GM12878 (cell line): Measurements from ENCODE around the gene TCF12. TPM values are rescaled to one million over a fixed set of nuclear protein-coding genes. Genes with fewer than 3 reads are reported as not detected.

ENCODE experiments used
- ATAC-seq: fragments of 200-7000 bp; cut with Tn5 transposase; 3 replicates; pipeline ENCODE4 v1.9.1; 2020; ENCODE audit warnings: mild to moderate bottlenecking, moderate library complexity
- BruUV-seq: library from RNA; stranded (reverse); fragments of 400-500 nt; replicated peaks from 2 replicates; lab custom pipeline; 2021; lab: Mats Ljungman, UMichigan
- CTCF ChIA-PET: fragments of 300-600 bp; sonication (Branson Sonifier 250); formaldehyde crosslinking; extraction: SDS; loops from one replicate; lab custom pipeline; 2021; ENCODE audit warnings: inconsistent platforms; lab: Yijun Ruan, JAX
- POLR2A ChIA-PET: fragments of 350-600 bp; formaldehyde crosslinking; extraction: SDS; loops from one replicate; lab custom pipeline; 2021; ENCODE audit warnings: inconsistent platforms; lab: Charles Lee
- RAD21 ChIA-PET: fragments of 300-600 bp; sonication (Branson Sonifier 250); formaldehyde crosslinking; loops from one replicate; lab custom pipeline; 2023; ENCODE audit warnings: antibody characterized with exemption; ENCODE audit not compliant: unreplicated experiment; lab: Charles Lee
- SMC1A ChIA-PET: fragments of 300-600 bp; sonication (Branson Sonifier 250); formaldehyde crosslinking; loops from one replicate; lab custom pipeline; 2023; ENCODE audit not compliant: unreplicated experiment, uncharacterized antibody; lab: Charles Lee
- DNase-seq: peaks from one replicate; pipeline ENCODE4 v3.0.0-alpha.2; 2011; ENCODE audit warnings: low read depth, low spot score
- FAIRE-seq: peaks from 3 replicates; lab custom pipeline; 2011; peaks lifted over from hg19 to GRCh38; lab: Jason Lieb, UNC
- H2AFZ ChIP-seq: 2 replicates; pipeline ENCODE4 v1.6.0; 2011; ENCODE audit warnings: low read depth, low read length, control low read depth; ENCODE audit not compliant: control insufficient read depth
- H3K27ac ChIP-seq: 2 replicates; pipeline ENCODE4 v1.5.1; 2011; ENCODE audit warnings: control low read depth; ENCODE audit not compliant: control insufficient read depth, insufficient read depth
- H3K27me3 ChIP-seq, 2 experiments: replicated peaks in 1 of 2; 2 replicates each; pipeline versions ENCODE4 v1.6.0 to v1.6.1; 2011; ENCODE audit warnings: low read length in 1 of 2; ENCODE audit not compliant: control insufficient read depth in 2 of 2, insufficient read depth in 2 of 2
- H3K36me3 ChIP-seq, 2 experiments: 2 replicates each; pipeline ENCODE4 v1.5.1; 2011; ENCODE audit warnings: low read length in 1 of 2; ENCODE audit not compliant: control insufficient read depth in 2 of 2, insufficient read depth in 2 of 2
- H3K4me1 ChIP-seq: 2 replicates; pipeline ENCODE4 v1.6.1; 2011; ENCODE audit warnings: mild to moderate bottlenecking, low read length, moderate library complexity, mixed read lengths; ENCODE audit not compliant: control insufficient read depth, insufficient read depth
- H3K4me2 ChIP-seq: 2 replicates; pipeline ENCODE4 v1.6.0; 2011; ENCODE audit warnings: control low read depth; ENCODE audit not compliant: control insufficient read depth, insufficient read depth
- H3K4me3 ChIP-seq: fragments of 200-600 bp; sonication (generic); 2 replicates; pipeline ENCODE4 v1.5.1; 2016
- H3K79me2 ChIP-seq: 2 replicates; pipeline ENCODE4 v1.6.0; 2011; ENCODE audit warnings: low read length; ENCODE audit not compliant: control insufficient read depth, insufficient read depth
- H3K9ac ChIP-seq: 2 replicates; pipeline ENCODE4 v1.8.0; 2011; ENCODE audit warnings: low read length, control low read depth, mixed read lengths; ENCODE audit not compliant: control insufficient read depth, insufficient read depth
- H3K9me3 ChIP-seq: replicated peaks from 3 replicates; pipeline ENCODE4 v1.5.1; 2011; ENCODE audit warnings: mild to moderate bottlenecking, low read length; ENCODE audit not compliant: control insufficient read depth, insufficient read depth
- H4K20me1 ChIP-seq: 2 replicates; pipeline ENCODE4 v1.6.0; 2011; ENCODE audit not compliant: control insufficient read depth, insufficient read depth
- FOXK2 ChIP-seq: fragments of 450-650 bp; IDR thresholded peaks from 2 replicates; pipeline ENCODE4 v1.6.1; 2017; ENCODE audit warnings: mild to moderate bottlenecking, moderate library complexity
- HDGF ChIP-seq: fragments of 450-650 bp; IDR thresholded peaks from 2 replicates; pipeline ENCODE4 v1.6.1; 2016; ENCODE audit warnings: antibody characterized with exemption
- JUNB ChIP-seq: IDR thresholded peaks from 2 replicates; pipeline ENCODE4 v1.6.1; 2016; ENCODE audit warnings: antibody characterized with exemption, mild to moderate bottlenecking
- NR2C1 ChIP-seq: fragments of 450-650 bp; IDR thresholded peaks from 2 replicates; pipeline ENCODE4 v1.6.1; 2017; ENCODE audit warnings: antibody characterized with exemption, mild to moderate bottlenecking, moderate library complexity
- SMAD1 ChIP-seq: fragments of 450-650 bp; IDR thresholded peaks from 2 replicates; pipeline ENCODE4 v1.6.1; 2018; ENCODE audit warnings: mild to moderate bottlenecking, low read depth; ENCODE audit not compliant: partially characterized antibody
- ZBTB11 ChIP-seq: fragments of 450-650 bp; formaldehyde crosslinking; IDR thresholded peaks from 2 replicates; pipeline ENCODE4 v1.5.0; 2022; ENCODE audit warnings: mild to moderate bottlenecking, missing genetic modification characterization
- ZBTB4 ChIP-seq: fragments of 450-650 bp; formaldehyde crosslinking; IDR thresholded peaks from 2 replicates; pipeline ENCODE4 v1.4.0; 2022; ENCODE audit warnings: mild to moderate bottlenecking, moderate library complexity
- WGBS: methylation state at CpG from one replicate; pipeline ENCODE4 v1.1.6; 2016; ENCODE audit warnings: low lambda C conversion rate; ENCODE audit not compliant: insufficient replicate concordance, insufficient coverage; ENCODE audit errors: missing lambda C conversion rate; 5-methylcytosine and 5-hydroxymethylcytosine counted together
- in situ Hi-C: fragments of 300-500 bp; cut with MboI; formaldehyde crosslinking; loops from 9 replicates; pipeline ENCODE4 v1.14.3; 2018; ENCODE audit warnings: mixed read lengths
- intact Hi-C: fragments of 100-400 bp; cut with micrococcal nuclease; formaldehyde crosslinking; loops from one replicate; pipeline ENCODE4 v1.14.2; 2022; ENCODE audit not compliant: unreplicated experiment
- polyA plus RNA-seq, 11 experiments: library from polyadenylated mRNA; depleted of rRNA in 4 of 11; unstranded in 6 of 11; stranded (reverse) in 5 of 11; fragments of >200 nt; fragmentation: Nextera tagmentation in 4 of 11; fragmentation: Illumina TruSeq in 1 of 11; extraction: Ambion mirVana in 4 of 11; extraction: Trizol in 1 of 11; gene quantifications; 1 replicate in 1 of 11; 2 replicates in 10 of 11; pipeline versions ENCODE4 v1.2.1 to v1.2.3, GENCODE V29; 2011 to 2016; ENCODE audit warnings: inconsistent platforms in 2 of 11, missing spikeins in 2 of 11, low read depth in 1 of 11
- total RNA-seq, 4 experiments: library from RNA; depleted of rRNA in 3 of 4; stranded (reverse); fragments of >200 nt in 3 of 4; fragmentation: Illumina TruSeq in 1 of 4; extraction: Trizol in 1 of 4; gene quantifications; 2 replicates each; pipeline versions ENCODE4 v1.2.1 to v1.2.3, GENCODE V29; 2013 to 2021

Gene TCF12
- total and polyA plus RNA-seq, 10 of the 15 experiments (the other 5 are each of a cell fraction or from before 2014, with no cell fraction given): 8.2 to 70.9 (median 49.5) TPM

- Histone ChIP-seq H3K27ac (no peak overlapping the region), H3K4me1 (no peaks in the 10 kb centered on the region), H3K9me3 (no peaks in the 10 kb centered on the region), H3K79me2 (no peaks in the 10 kb centered on the region; the same call in 1 of the 2 replicates), H3K27me3 (no peaks in the 10 kb centered on the region), H3K4me3 (no peak overlapping the region), H3K9ac (no peak overlapping the region), H3K36me3 (no peaks in the 10 kb centered on the region), H2AFZ (no peak overlapping the region), H4K20me1 (no peaks in the 10 kb centered on the region), H3K4me2 (no peak overlapping the region)
- BruUV-seq: no TSS peak
- FAIRE-seq: no peak
- no peak for DNase-seq
- WGBS: 83% methylated on average over 15 of the region's 15 CpGs
- ChIA-PET POLR2A (no interaction called here), SMC1A (interaction anchor here (0.9 kb wide), 1 partner anchor 93 kb away, joined by 3 read pairs; no protein-coding TSS in a partner anchor), CTCF (interaction anchor here (0.6 to 13.7 kb wide), 3 partner anchors 18 to 201 kb away, joined by 3 to 267 read pairs (median 3); no protein-coding TSS in a partner anchor), RAD21 (interaction anchor here (1.0 kb wide), 1 partner anchor 165 kb away, joined by 3 read pairs; no protein-coding TSS in a partner anchor)
- in situ Hi-C loops: no loop called here
- TF ChIP-seq JUNB: no peak
- TF ChIP-seq HDGF: no peak
- TF ChIP-seq ZBTB11 (CRISPR knock-in tag): no peak
- no peak for TF ChIP-seq FOXK2
- no peak for TF ChIP-seq NR2C1
- no peak for TF ChIP-seq ZBTB4
- TF ChIP-seq SMAD1: no peak
- ATAC-seq: no peak
- intact Hi-C loops: no loop called here
Observed at GRCh38 chr15:57312318-57313133, 394.1 kb downstream of the TCF12 start.
